IPS DF 4.7 (cell line): ENCODE data around the gene SMO.
"Not testable (repeated sequence)": the region's sequence is repeated elsewhere in the genome, so short reads cannot be mapped to it uniquely, and the experiment has no call there.

Experiments
- DNase-seq: peaks from one replicate; pipeline ENCODE4 v3.0.0-alpha.2; 2013; ENCODE audit warnings: low spot score; ENCODE audit errors: extremely low read depth

SMO gene

GRCh38 chr7:129208667-129209066, 20.2 kb downstream of the SMO start:
- DNase-seq, result no peak

- DNase-seq, result no peak
These were observed 20.9 kb downstream of the SMO start for GRCh38 chr7:129209067-129209926.

- DNase-seq, result no peak
These were observed 22.0 kb downstream of the SMO start for GRCh38 chr7:129210256-129210988.

- no peak for DNase-seq
These were observed 22.5 kb downstream of the SMO start for GRCh38 chr7:129210989-129211312.

- no peak for DNase-seq
These were observed 23.7 kb downstream of the SMO start for GRCh38 chr7:129212126-129212525.

- no peak for DNase-seq
These were observed 24.2 kb downstream of the SMO start for GRCh38 chr7:129212596-129212995.

- no peak for DNase-seq
These were observed 25.4 kb downstream of the SMO start for GRCh38 chr7:129213828-129214227.

- DNase-seq, result not testable (repeated sequence)
These were observed 27.3 kb downstream of the SMO start for GRCh38 chr7:129215691-129216090.

GRCh38 chr7:129216101-129216715, 27.8 kb downstream of the SMO start:
- not testable (repeated sequence) for DNase-seq

- not testable (repeated sequence) for DNase-seq
These were observed 28.5 kb downstream of the SMO start for GRCh38 chr7:129216821-129217416.

GRCh38 chr7:129218514-129219062, 30.2 kb downstream of the SMO start:
- DNase-seq, result peak; percentile 71

- not testable (repeated sequence) for DNase-seq
These were observed 30.7 kb downstream of the SMO start for GRCh38 chr7:129219166-129219565.

- DNase-seq, result no peak
These were observed 33.6 kb downstream of the SMO start for GRCh38 chr7:129222064-129222463.

- DNase-seq, result peak; percentile 92
These were observed 36.1 kb downstream of the SMO start, which contains the start of gene AHCYL2 for GRCh38 chr7:129224251-129225205. Gene AHCYL2 (plus strand): TSS chr7:129225030.

- DNase-seq, result no peak
These were observed 36.9 kb downstream of the SMO start for GRCh38 chr7:129225206-129225930.

- DNase-seq, result no peak
These were observed 37.6 kb downstream of the SMO start for GRCh38 chr7:129225931-129226572.

GRCh38 chr7:129227646-129228578, 39.5 kb downstream of the SMO start:
- DNase-seq, result no peak

- no peak for DNase-seq
These were observed 40.2 kb downstream of the SMO start for GRCh38 chr7:129228633-129229032.
